Thyroid gland (tissue), 4 donors: ENCODE results near the gene TEAD2.

Experiments used
- CTCF ChIP-seq, 6 experiments: fragments of 200-600 bp in 3 of 6; fragments of 450-650 bp in 3 of 6; sonication (generic) in 3 of 6; IDR thresholded peaks; one replicate each; pipeline ENCODE4 v1.5.1; 2016 to 2019; ENCODE audit warnings: antibody characterized with exemption in 6 of 6, mild to moderate bottlenecking in 2 of 6, inconsistent platforms in 1 of 6, moderate library complexity in 1 of 6
- POLR2A ChIP-seq, 2 donors: fragments of 450-650 bp; IDR thresholded peaks; one replicate each; pipeline ENCODE4 v1.6.1; 2017; ENCODE audit warnings: antibody characterized with exemption in 2 of 2, mild to moderate bottlenecking in 2 of 2, moderate library complexity in 1 of 2

GRCh38 chr19:49340069-49340864, 21.9 kb downstream of the TEAD2 start:
- TF ChIP-seq CTCF (IDR thresholded peaks at IDR 0.05): no peak
- TF ChIP-seq POLR2A (IDR thresholded peaks at IDR 0.05): no peak
